Amygdala (tissue), 56 donors: ENCODE data around the gene RFX7.
"Not testable (repeated sequence)": the region's sequence is repeated elsewhere in the genome, so short reads cannot be mapped to it uniquely, and the experiment has no call there.

ENCODE experiments used
- DNase-seq, 56 donors: peaks; one replicate each; lab custom pipeline; 2025; lab: John Stamatoyannopoulos, UW

The RFX7 gene

GRCh38 chr15:56208185-56208584, 35.5 kb downstream of the RFX7 start:
- DNase-seq, result no peak

- DNase-seq, result no peak
Observed at GRCh38 chr15:56207711-56208110, 36.0 kb downstream of the RFX7 start.

- no peak for DNase-seq
Observed at GRCh38 chr15:56207092-56207491, 36.6 kb downstream of the RFX7 start.

GRCh38 chr15:56205061-56205876, 38.4 kb downstream of the RFX7 start:
- no peak for DNase-seq

GRCh38 chr15:56203312-56203922, 40.3 kb downstream of the RFX7 start:
- DNase-seq, result not testable (repeated sequence)

- no peak for DNase-seq
Observed at GRCh38 chr15:56202701-56203100, 41.0 kb downstream of the RFX7 start.

GRCh38 chr15:56199038-56199437, 44.6 kb downstream of the RFX7 start:
- no peak for DNase-seq

GRCh38 chr15:56194035-56194434, 49.6 kb downstream of the RFX7 start:
- no peak for DNase-seq

GRCh38 chr15:56192659-56193442, 50.8 kb downstream of the RFX7 start:
- DNase-seq, result no peak

GRCh38 chr15:56187665-56188064, 56.0 kb downstream of the RFX7 start:
- no peak for DNase-seq

- DNase-seq, result no peak
Observed at GRCh38 chr15:56185980-56186379, 57.7 kb downstream of the RFX7 start.

- DNase-seq, result no peak
Observed at GRCh38 chr15:56184516-56184915, 59.2 kb downstream of the RFX7 start.

GRCh38 chr15:56180851-56181250, 62.8 kb downstream of the RFX7 start:
- no peak for DNase-seq

- no peak for DNase-seq
Observed at GRCh38 chr15:56176996-56177395, 66.7 kb downstream of the RFX7 start.

- DNase-seq, result no peak
Observed at GRCh38 chr15:56175788-56176187, 67.9 kb downstream of the RFX7 start.

GRCh38 chr15:56174649-56175048, 69.0 kb downstream of the RFX7 start:
- no peak for DNase-seq

- DNase-seq, result no peak
Observed at GRCh38 chr15:56168394-56168793, 75.3 kb downstream of the RFX7 start.

GRCh38 chr15:56165234-56165633, 78.4 kb downstream of the RFX7 start:
- DNase-seq, result no peak

- no peak for DNase-seq
Observed at GRCh38 chr15:56160966-56161365, 82.7 kb downstream of the RFX7 start.

- DNase-seq, result no peak
Observed at GRCh38 chr15:56156877-56157276, 86.8 kb downstream of the RFX7 start.

GRCh38 chr15:56155278-56155677, 88.4 kb downstream of the RFX7 start:
- not testable (repeated sequence) for DNase-seq
